Testis (tissue), 2 donors: ENCODE results near the gene TMEFF1.

ENCODE experiments used
- POLR2A ChIP-seq: fragments of 450-650 bp; IDR thresholded peaks from one replicate; pipeline ENCODE4 v1.6.1; 2017; ENCODE audit warnings: antibody characterized with exemption, mild to moderate bottlenecking, moderate library complexity
- TF ChIP-seq, protein P1 (sequence below), 3 experiments: fragments of 450-650 bp in 2 of 3; fragments of 200-600 bp in 1 of 3; sonication (generic) in 1 of 3; IDR thresholded peaks; one replicate each; pipeline ENCODE4 v1.5.1; 2016 to 2019; ENCODE audit warnings: antibody characterized with exemption in 3 of 3, mild to moderate bottlenecking in 2 of 3, moderate library complexity in 1 of 3

DNA sequence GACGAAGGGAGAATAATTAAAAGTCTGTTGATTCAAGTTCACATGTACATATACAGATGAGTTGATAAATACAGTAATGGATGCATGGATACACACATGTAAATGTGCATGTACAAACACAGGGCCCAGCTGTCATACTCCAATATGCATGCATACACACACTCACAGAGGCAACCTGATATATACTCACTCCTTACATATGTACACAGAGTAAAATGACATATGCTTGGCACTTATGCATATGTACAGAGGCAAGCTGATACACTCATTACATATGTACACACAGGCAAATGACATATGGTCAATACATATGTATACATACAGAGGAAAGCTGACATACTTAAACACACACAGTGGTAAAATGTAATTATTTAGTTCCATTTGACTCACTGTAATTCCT, 7.2 kb upstream of the TMEFF1 start:
- TF ChIP-seq, protein P1, sequence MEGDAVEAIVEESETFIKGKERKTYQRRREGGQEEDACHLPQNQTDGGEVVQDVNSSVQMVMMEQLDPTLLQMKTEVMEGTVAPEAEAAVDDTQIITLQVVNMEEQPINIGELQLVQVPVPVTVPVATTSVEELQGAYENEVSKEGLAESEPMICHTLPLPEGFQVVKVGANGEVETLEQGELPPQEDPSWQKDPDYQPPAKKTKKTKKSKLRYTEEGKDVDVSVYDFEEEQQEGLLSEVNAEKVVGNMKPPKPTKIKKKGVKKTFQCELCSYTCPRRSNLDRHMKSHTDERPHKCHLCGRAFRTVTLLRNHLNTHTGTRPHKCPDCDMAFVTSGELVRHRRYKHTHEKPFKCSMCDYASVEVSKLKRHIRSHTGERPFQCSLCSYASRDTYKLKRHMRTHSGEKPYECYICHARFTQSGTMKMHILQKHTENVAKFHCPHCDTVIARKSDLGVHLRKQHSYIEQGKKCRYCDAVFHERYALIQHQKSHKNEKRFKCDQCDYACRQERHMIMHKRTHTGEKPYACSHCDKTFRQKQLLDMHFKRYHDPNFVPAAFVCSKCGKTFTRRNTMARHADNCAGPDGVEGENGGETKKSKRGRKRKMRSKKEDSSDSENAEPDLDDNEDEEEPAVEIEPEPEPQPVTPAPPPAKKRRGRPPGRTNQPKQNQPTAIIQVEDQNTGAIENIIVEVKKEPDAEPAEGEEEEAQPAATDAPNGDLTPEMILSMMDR (IDR thresholded peaks at IDR 0.05): no peak
- no peak for TF ChIP-seq POLR2A
